ENCODE measurements around the gene EP400.

EP400 gene

DNA sequence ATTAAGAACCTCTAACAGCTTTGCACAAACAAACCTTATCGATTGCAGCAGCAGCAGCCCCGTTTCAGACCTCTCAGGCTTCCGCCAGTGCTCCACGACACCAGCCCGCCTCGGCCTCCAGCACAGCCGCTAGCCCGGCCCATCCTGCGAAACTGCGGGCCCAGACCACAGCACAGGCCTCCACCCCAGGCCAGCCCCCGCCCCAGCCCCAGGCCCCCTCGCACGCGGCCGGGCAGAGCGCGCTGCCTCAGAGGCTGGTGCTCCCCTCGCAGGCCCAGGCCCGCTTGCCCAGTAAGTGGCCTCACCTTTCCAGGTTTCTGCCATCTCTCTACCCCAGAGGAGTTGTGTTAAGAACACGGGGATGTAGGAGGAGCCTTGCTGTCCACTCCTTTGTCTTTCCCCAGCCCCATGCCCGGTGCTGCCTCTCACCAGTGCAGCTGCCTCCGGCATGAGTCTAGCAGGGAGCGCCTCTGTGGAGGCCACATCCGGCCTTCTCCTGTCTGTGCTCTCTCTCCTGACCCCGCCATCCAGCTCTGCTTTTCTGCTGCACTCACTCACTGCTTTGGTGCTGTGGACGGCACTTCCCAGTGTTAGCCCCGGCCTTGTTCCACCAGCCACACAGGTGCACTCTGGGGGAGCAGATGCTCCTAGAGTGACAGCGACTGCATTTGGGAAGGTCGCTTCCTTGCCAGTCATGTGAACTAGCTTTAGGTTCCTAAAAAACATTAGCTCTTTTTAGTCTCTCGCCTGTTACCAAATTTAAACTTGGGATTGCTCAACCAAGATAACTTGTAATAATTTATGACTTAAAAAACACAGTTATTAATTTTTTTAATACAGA lies 71.5 kb downstream of the EP400 start:
- no peak overlapping the region for H3K4me3 Mint-ChIP-seq
- H3K36me3 Mint-ChIP-seq, result peaks cover 78% of the 10 kb centered on the region
- H3K27me3 Mint-ChIP-seq, result no peaks in the 10 kb centered on the region

DNA sequence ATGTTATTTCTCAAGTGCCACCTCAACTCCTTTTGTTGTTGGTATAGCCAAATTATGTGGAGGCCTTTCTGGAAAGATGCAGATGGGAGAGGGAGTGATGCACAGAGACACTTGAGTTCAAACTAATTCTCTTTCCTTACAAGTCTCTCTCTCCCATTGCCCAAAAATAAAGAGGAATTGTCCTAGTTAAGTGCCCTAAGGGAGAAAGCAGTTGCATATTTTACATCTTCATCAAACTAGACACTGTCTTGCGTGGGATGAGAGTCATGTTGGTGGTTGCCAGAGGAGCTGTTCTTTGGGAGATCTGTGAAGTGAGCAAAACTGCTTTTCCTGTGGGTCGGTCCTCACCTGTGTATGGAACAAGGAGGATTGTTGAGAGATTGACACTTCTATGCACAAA lies 72.2 kb downstream of the EP400 start:
- no peak overlapping the region for H3K4me3 Mint-ChIP-seq
- H3K27me3 Mint-ChIP-seq, result no peaks in the 10 kb centered on the region
- no peak for ATAC-seq
- peaks cover 78% of the 10 kb centered on the region for H3K36me3 Mint-ChIP-seq
- no peak overlapping the region for H3K27ac Mint-ChIP-seq
- no peaks in the 10 kb centered on the region for H3K9me3 Mint-ChIP-seq
- no peaks in the 10 kb centered on the region for H3K4me1 Mint-ChIP-seq

More for the DNA sequence above, 71.5 kb downstream of the EP400 start:
- ATAC-seq, result no peak
- Mint-ChIP-seq H3K9me3 (no peaks in the 10 kb centered on the region), H3K27ac (no peak overlapping the region), H3K4me1 (no peaks in the 10 kb centered on the region)

DNA sequence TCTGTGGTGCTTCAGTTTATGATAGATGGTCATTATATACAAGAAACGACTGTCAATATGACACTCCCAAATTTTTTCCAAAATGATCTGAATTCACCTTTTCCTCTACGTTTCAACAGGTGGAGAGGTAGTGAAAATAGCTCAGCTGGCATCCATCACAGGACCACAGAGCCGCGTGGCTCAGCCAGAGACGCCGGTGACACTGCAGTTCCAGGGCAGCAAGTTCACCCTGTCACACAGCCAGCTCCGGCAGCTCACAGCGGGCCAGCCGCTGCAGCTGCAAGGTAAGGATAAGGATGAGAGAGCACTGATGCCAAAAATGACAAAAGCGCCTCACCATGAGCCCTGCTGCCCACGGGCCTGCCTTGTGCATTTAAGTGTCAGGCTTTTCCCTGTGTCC lies 73.9 kb downstream of the EP400 start:
- peaks cover 80% of the 10 kb centered on the region for H3K36me3 Mint-ChIP-seq
- no peak overlapping the region for H3K27ac Mint-ChIP-seq
- no peak overlapping the region for H3K4me3 Mint-ChIP-seq
- H3K4me1 Mint-ChIP-seq, result no peaks in the 10 kb centered on the region
- H3K27me3 Mint-ChIP-seq, result no peaks in the 10 kb centered on the region
- ATAC-seq, result no peak
- H3K9me3 Mint-ChIP-seq, result no peaks in the 10 kb centered on the region

DNA sequence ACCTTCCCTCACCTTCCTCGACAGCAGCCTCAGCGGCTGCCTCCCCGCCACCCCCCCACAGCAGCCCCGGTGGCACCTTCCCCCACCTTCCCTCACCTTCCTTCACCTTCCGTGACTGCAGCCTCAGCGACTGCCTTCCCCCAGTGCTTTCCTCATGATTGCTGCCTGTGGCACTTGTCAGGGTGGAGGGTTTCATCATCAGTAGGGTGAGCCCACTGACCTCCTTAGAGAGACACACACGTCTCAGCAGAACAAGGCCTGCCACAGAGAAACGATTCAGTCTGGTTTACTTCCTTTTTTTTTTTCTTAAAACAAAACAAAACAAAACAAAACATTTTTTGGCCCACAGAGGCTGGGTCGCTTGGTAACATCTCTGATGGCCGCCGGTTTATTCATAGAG lies 75.0 kb downstream of the EP400 start:
- no peak overlapping the region for H3K4me3 Mint-ChIP-seq
- H3K27me3 Mint-ChIP-seq, result no peaks in the 10 kb centered on the region
- no peaks in the 10 kb centered on the region for H3K4me1 Mint-ChIP-seq
- H3K9me3 Mint-ChIP-seq, result no peaks in the 10 kb centered on the region
- peak overlapping the region; percentile 37 for H3K27ac Mint-ChIP-seq
- ATAC-seq, result no peak
- peaks cover 83% of the 10 kb centered on the region for H3K36me3 Mint-ChIP-seq

DNA sequence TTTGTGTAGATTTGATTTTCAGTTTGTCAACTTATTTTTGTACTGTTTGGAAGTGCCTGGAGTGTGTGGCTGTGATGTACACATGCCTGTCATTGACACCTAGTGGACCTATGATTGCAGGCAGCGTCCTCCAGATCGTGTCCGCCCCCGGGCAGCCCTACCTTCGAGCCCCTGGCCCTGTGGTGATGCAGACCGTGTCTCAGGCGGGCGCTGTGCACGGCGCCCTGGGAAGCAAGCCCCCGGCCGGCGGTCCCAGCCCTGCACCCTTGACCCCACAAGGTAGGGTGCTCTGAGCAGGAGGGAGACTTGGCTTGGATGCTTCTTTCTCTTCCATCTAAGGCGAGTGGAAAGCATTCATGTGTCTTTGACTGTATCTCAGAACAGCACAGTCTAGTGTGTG lies 75.8 kb downstream of the EP400 start:
- Mint-ChIP-seq H3K4me1 (no peaks in the 10 kb centered on the region), H3K4me3 (no peak overlapping the region), H3K36me3 (peaks cover 83% of the 10 kb centered on the region), H3K27me3 (no peaks in the 10 kb centered on the region), H3K27ac (no peak overlapping the region), H3K9me3 (no peaks in the 10 kb centered on the region)
- ATAC-seq, result no peak

DNA sequence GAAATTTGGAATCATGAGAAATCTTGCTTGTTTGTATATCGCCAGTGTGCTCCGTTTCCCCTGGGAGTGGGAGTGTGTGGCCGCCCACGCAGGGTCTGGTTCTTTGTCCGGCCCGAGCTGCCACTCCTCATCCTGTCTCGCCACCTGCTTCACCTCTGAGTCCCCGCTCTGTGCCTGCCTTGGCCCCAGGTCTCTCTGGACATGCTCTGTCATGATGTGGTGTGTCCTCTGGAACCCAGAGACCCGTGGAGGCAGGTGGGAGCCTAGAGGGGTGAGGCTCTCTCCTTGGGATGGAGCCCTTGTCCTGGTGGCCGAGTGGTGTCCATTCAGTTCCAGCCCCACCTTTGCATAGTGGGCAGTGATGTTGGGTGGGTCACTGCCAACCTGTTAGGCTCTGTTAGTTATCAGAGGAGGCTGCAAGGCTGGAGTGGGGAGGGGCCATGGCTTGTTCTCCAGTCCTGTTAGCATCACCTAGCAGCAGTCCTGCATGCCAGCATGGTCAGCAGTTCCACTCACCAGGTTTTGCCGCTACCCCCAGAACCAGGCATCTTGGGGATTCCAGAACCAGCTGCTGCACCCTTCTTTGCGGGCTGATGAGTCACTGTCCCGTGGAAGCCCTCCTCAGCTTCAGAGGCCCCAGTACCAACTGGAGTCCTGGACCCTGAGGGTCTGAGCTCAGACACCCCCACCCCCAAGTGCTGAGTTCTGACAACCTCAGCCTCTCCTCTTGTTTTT lies 76.5 kb downstream of the EP400 start:
- H3K36me3 Mint-ChIP-seq, result peaks cover 86% of the 10 kb centered on the region
- H3K27me3 Mint-ChIP-seq, result no peaks in the 10 kb centered on the region
- no peak overlapping the region for H3K27ac Mint-ChIP-seq
- no peaks in the 10 kb centered on the region for H3K9me3 Mint-ChIP-seq
- ATAC-seq, result no peak
- no peak overlapping the region for H3K4me3 Mint-ChIP-seq
- H3K4me1 Mint-ChIP-seq, result no peaks in the 10 kb centered on the region

DNA sequence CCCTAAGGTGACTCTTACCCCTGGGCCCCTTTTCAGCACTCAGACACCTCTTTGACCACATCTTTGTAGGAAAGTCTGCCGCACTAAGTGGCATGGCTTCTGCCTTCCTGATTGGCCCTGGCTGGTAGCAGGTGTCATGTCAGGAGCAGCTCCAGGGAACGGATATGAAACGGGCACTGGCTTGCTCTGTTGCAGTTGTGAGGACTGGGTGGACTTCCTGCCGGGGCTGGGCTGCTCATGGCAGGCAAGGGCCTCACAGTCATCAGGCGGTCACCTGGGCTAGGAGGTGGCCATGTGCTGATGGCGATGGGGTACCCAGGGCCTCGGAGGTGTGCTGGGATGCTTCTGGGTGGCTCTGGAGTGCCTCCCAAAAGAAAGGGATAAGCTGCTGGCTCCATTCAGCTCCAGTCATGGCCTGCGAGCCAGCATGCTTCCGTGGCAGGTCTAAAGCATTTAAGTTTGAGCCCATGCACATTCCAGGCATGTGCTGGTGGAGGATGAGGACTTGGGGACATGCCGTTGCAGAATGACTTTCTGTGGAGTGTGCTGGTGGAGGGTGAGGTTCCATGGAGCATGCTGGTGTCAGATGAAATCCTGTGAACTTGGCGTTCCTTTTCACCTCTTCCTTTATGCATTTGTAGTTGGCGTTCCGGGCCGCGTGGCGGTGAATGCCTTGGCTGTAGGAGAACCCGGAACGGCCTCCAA lies 77.2 kb downstream of the EP400 start:
- no peaks in the 10 kb centered on the region for H3K9me3 Mint-ChIP-seq
- H3K27me3 Mint-ChIP-seq, result no peaks in the 10 kb centered on the region
- H3K36me3 Mint-ChIP-seq, result peaks cover 85% of the 10 kb centered on the region
- no peak for ATAC-seq
- no peaks in the 10 kb centered on the region for H3K4me1 Mint-ChIP-seq
- no peak overlapping the region for H3K27ac Mint-ChIP-seq
- no peak overlapping the region for H3K4me3 Mint-ChIP-seq

DNA sequence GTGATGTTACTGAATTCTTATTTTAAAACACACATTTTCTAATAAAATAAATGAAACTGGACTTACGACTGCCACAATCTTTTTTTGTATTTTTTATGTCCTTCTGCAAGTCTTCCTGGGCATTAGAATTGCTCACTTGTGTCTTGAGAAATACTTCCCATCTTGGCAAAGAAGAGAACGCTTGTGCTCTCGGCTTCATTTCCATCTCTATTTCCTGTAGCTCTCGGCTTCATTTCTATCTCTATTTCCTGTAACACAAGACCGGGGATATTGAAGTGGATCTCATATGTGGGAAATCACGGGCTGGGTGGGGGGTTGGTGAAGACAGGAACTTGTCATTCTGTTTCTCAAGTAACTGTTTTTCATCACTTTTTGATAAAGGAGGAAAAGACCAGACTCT lies 77.9 kb downstream of the EP400 start:
- Mint-ChIP-seq H3K4me1 (no peaks in the 10 kb centered on the region), H3K27ac (no peak overlapping the region), H3K36me3 (peaks cover 84% of the 10 kb centered on the region), H3K4me3 (no peak overlapping the region), H3K9me3 (no peaks in the 10 kb centered on the region), H3K27me3 (no peaks in the 10 kb centered on the region)
- no peak for ATAC-seq

DNA sequence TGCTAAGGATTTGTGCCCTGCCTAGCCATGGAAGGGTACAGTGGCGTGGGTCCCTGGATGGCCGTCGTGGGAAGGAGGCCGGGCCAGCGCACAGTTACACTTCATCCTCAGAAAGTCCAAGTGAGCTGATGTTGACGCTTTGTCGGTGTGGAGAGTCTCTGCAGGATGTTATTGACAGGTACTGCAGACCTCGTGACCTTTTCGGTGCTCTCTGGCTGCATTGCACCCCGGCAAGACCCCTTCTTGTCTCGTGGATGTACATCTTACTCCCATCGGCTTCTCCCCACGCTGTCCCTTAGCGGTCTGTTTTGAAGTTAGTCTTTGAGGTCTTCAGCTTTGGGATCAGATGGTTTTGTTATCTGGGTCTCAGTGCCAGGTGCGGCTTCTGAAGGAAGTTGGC lies 78.4 kb downstream of the EP400 start:
- no peaks in the 10 kb centered on the region for H3K9me3 Mint-ChIP-seq
- H3K27ac Mint-ChIP-seq, result no peak overlapping the region
- ATAC-seq, result no peak
- peaks cover 85% of the 10 kb centered on the region for H3K36me3 Mint-ChIP-seq
- no peak overlapping the region for H3K4me3 Mint-ChIP-seq
- H3K4me1 Mint-ChIP-seq, result no peaks in the 10 kb centered on the region
- no peaks in the 10 kb centered on the region for H3K27me3 Mint-ChIP-seq

DNA sequence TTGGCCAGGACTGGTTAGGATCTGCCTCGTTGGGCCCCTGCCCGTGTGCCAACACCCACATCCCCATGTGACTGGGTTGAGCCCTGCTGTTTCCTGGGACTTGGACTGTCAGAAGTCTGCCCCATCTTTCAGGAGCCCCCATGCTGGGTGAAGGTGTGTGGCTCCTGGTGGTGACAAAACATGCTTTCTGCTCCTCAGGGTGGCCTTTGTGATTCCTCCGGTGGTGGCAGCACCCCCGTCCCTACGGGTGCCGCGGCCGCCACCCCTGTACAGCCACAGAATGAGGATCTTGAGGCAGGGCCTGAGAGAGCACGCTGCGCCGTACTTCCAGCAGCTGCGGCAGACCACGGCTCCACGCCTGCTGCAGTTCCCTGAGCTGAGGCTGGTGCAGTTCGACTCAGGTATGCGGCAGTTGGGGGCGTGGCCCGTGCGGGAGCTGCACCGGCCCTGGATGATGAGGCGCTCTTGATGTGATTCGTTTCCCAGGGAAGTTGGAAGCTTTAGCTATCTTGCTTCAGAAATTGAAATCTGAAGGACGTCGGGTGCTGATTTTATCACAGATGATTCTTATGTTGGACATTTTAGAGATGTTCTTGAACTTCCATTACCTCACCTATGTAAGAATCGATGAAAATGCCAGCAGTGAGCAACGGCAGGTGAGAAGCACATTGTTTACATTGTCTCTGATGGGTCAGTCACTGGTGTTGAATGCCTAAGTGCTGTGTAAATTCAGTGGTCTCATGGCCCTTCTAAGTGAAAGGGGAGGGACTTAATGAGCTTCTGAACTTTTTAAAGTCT lies 80.0 kb downstream of the EP400 start:
- ATAC-seq, result no peak
- Mint-ChIP-seq H3K4me1 (no peaks in the 10 kb centered on the region), H3K27me3 (no peaks in the 10 kb centered on the region), H3K4me3 (no peak overlapping the region), H3K9me3 (no peaks in the 10 kb centered on the region), H3K27ac (no peak overlapping the region), H3K36me3 (peaks cover 90% of the 10 kb centered on the region)

DNA sequence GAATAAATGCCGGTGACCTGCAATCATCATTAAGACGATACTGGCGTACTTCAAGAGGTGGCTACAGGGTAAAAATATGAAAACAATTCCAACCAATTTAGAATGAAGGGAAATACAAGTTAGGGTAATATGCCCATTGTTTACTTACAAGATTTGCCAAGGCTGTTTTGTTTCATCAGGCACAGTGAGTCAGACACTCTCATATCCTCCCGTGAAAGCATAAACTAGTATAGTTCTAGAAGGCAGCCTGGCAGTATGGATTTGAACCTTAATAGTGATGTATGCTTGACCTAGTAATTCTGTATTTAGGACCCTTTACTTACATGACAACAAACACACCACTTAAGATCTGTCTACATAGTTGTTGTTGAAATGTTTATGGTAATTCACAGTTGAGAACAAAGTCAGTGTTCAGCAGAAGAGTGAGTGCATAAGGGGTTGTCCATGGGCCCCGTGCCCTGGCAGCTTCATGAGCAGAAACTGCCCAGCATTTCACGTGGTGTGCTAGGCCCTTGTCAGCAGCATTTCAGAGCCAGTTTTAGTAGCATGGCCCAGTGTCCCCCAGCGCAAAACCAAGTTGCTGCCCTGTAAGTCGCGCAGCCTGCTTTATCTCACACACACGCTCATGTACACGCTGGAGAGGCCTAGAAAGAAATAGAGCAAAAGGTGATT lies 80.8 kb downstream of the EP400 start:
- Mint-ChIP-seq H3K27me3 (no peaks in the 10 kb centered on the region), H3K36me3 (peaks cover 90% of the 10 kb centered on the region), H3K9me3 (no peaks in the 10 kb centered on the region), H3K27ac (no peak overlapping the region), H3K4me3 (no peak overlapping the region), H3K4me1 (no peaks in the 10 kb centered on the region)
- no peak for ATAC-seq

DNA sequence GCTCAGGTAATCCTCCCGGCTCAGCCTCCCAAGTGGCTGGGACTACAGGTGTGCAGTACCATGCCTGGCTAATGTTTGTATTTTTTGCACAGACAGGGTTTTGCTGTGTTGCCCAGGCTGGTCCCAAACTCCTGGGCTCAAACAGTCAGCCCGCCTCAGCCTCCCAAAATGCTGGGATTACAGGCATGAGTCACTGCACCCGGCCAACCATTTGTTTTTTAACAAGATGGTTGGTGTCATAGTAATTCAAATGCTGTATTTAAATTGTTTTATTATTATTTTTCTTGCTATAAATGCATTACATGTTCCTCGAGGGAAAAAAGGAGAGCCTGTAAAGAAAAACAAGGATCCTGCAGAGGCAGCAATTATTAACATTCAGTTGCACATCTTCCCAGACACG lies 83.9 kb downstream of the EP400 start:
- no peak overlapping the region for H3K27ac Mint-ChIP-seq
- no peaks in the 10 kb centered on the region for H3K9me3 Mint-ChIP-seq
- H3K4me1 Mint-ChIP-seq, result no peaks in the 10 kb centered on the region
- ATAC-seq, result no peak
- H3K27me3 Mint-ChIP-seq, result no peaks in the 10 kb centered on the region
- no peak overlapping the region for H3K4me3 Mint-ChIP-seq
- H3K36me3 Mint-ChIP-seq, result peaks cover 87% of the 10 kb centered on the region

DNA sequence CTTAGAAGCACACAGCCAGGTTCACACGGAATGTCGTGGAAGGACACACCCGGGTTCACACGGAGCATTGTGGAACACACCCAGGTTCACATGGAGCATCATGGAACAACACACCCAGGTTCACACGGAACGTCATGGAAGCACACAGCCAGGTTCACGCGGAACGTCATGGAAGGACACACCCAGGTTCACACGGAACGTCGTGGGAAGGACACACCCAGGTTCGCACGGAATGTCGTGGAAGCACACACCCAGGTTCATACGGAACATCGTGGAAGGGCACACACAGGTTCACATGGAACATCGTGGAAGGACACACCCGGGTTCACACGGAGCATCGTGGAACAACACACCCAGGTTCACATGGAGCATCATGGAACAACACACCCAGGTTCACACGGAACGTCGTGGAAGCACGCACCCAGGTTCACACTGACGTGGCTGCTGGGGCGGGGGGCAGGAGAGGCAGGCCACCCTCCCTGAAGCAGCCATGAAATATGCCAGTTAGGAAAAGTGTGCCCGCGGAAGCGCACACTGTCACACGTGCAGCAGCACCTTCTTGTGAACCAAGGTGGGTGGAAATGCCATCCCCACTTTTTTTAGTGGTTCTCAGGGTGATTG lies 86.4 kb downstream of the EP400 start:
- H3K27ac Mint-ChIP-seq, result no peak overlapping the region
- no peaks in the 10 kb centered on the region for H3K27me3 Mint-ChIP-seq
- peaks cover 83% of the 10 kb centered on the region for H3K36me3 Mint-ChIP-seq
- no peaks in the 10 kb centered on the region for H3K9me3 Mint-ChIP-seq
- no peak overlapping the region for H3K4me3 Mint-ChIP-seq
- H3K4me1 Mint-ChIP-seq, result no peaks in the 10 kb centered on the region
- ATAC-seq, result no peak

DNA sequence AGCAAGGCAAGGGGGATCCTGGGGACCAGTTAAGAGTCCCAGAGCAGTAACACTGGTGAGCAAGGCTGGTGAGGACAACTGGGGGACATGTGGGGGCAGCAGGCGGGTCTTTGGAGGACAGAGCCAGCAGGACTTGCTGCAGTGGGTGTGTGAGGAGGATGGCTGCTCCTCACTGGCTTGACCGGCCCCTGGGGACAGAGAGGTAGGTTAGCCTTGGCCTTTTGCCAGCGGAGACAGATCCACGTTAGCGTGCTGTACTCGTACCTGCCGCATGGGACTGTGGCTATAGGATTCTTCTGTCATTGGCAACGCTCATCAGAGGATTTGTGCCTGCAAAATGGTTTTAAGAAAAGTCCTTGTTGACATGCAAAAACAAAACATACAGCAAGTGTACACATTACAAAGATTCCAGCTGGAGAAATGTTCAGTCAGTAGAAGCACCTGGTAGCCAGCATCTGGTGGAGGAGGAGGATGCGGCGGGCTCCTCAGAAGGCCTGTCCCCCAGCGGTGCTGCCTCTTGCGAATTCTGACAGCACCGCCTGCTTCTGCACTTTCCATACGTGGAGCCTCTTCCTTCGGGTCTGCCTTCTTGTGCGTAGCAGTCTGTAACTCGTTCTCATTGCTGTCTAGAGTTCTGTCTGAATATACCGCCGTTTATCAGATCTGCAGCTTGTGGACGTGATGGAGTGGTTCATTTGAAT lies 91.3 kb downstream of the EP400 start:
- no peak overlapping the region for H3K4me3 Mint-ChIP-seq
- no peaks in the 10 kb centered on the region for H3K9me3 Mint-ChIP-seq
- H3K4me1 Mint-ChIP-seq, result no peaks in the 10 kb centered on the region
- H3K36me3 Mint-ChIP-seq, result peaks cover 81% of the 10 kb centered on the region
- H3K27ac Mint-ChIP-seq, result no peak overlapping the region
- ATAC-seq, result no peak
- no peaks in the 10 kb centered on the region for H3K27me3 Mint-ChIP-seq
